H1 (cell line): ENCODE data around the gene ADARB2. TPM values are rescaled to one million over a fixed set of nuclear protein-coding genes. Genes with fewer than 3 reads are reported as not detected.

Source experiments
- CTCF ChIA-PET: fragments of 300-600 bp; sonication (Branson Sonifier 250); formaldehyde crosslinking; loops from one replicate; lab custom pipeline; 2021; ENCODE audit not compliant: partially characterized antibody; lab: Charles Lee
- POLR2A ChIA-PET: fragments of 300-600 bp; sonication (Branson Sonifier 250); formaldehyde crosslinking; loops from one replicate; lab custom pipeline; 2021; ENCODE audit warnings: inconsistent platforms; ENCODE audit not compliant: partially characterized antibody; lab: Charles Lee
- DNase-seq, 2 experiments: peaks; one replicate each; pipeline versions ENCODE4 v3.0.0 to v3.0.0-alpha.2; 2010 to 2022; ENCODE audit warnings: low spot score in 2 of 2, low read depth in 1 of 2, mixed read lengths in 1 of 2
- FAIRE-seq: peaks from 2 replicates; lab custom pipeline; 2011; peaks lifted over from hg19 to GRCh38; lab: Jason Lieb, UNC
- H2AFZ ChIP-seq: 2 replicates; pipeline ENCODE4 v1.8.1; 2012; ENCODE audit warnings: low read length, inconsistent platforms
- H2AK5ac ChIP-seq: 2 replicates; pipeline ENCODE4 v1.6.1; 2013; ENCODE audit warnings: low read depth, low read length
- H2BK120ac ChIP-seq: replicated peaks from 2 replicates; pipeline ENCODE3; 2013; ENCODE audit warnings: low read depth, low read length, inconsistent platforms
- H2BK12ac ChIP-seq: 2 replicates; pipeline ENCODE4 v1.6.1; 2013; ENCODE audit warnings: low read depth, low read length
- H2BK15ac ChIP-seq: 2 replicates; pipeline ENCODE4 v1.6.1; 2013; ENCODE audit warnings: low read length
- H2BK20ac ChIP-seq: 2 replicates; pipeline ENCODE4 v1.6.1; 2013; ENCODE audit warnings: low read length
- H2BK5ac ChIP-seq: 2 replicates; pipeline ENCODE4 v1.6.1; 2013; ENCODE audit warnings: low read depth, low read length
- H3K14ac ChIP-seq: 2 replicates; pipeline ENCODE4 v1.6.1; 2013; ENCODE audit warnings: inconsistent platforms; ENCODE audit not compliant: insufficient read length
- H3K18ac ChIP-seq: 2 replicates; pipeline ENCODE4 v1.6.1; 2013; ENCODE audit warnings: low read length; ENCODE audit errors: extremely low read depth
- H3K23ac ChIP-seq: 2 replicates; pipeline ENCODE4 v1.6.1; 2013; ENCODE audit warnings: inconsistent platforms; ENCODE audit not compliant: insufficient read length
- H3K23me2 ChIP-seq: 2 replicates; pipeline ENCODE4 v1.6.1; 2013; ENCODE audit warnings: low read depth, low read length
- H3K27ac ChIP-seq: 2 replicates; pipeline ENCODE4 v1.6.1; 2011; ENCODE audit warnings: low read depth, low read length, inconsistent platforms
- H3K27me3 ChIP-seq, 4 experiments: replicated peaks in 1 of 4; 1 replicate in 1 of 4; 2 replicates in 3 of 4; pipeline versions ENCODE4 v1.6.1 to v1.8.1; 2011 to 2013; ENCODE audit warnings: low read length in 3 of 4, mild to moderate bottlenecking in 3 of 4, inconsistent platforms in 2 of 4, mixed read lengths in 2 of 4, moderate library complexity in 1 of 4; ENCODE audit not compliant: control insufficient read depth in 3 of 4, insufficient read depth in 3 of 4; ENCODE audit errors: extremely low read depth in 1 of 4
- H3K36me3 ChIP-seq, 4 experiments: 2 replicates each; pipeline versions ENCODE4 v1.6.1 to v1.8.1; 2011 to 2013; ENCODE audit warnings: mild to moderate bottlenecking in 4 of 4, low read length in 3 of 4, moderate library complexity in 2 of 4, control low read depth in 1 of 4, inconsistent platforms in 1 of 4; ENCODE audit not compliant: insufficient read depth in 4 of 4, control insufficient read depth in 2 of 4
- H3K4ac ChIP-seq: replicated peaks from 2 replicates; pipeline ENCODE3; 2013; ENCODE audit warnings: low read length, low read depth, mixed read lengths, inconsistent platforms; ENCODE audit not compliant: insufficient read length
- H3K4me1 ChIP-seq, 4 experiments: replicated peaks in 1 of 4; 1 replicate in 1 of 4; 2 replicates in 3 of 4; pipeline versions ENCODE4 v1.6.1 to v1.8.1; 2011 to 2013; ENCODE audit warnings: low read length in 3 of 4, inconsistent platforms in 2 of 4, mixed read lengths in 1 of 4; ENCODE audit not compliant: insufficient read depth in 4 of 4, control insufficient read depth in 3 of 4
- H3K4me2 ChIP-seq, 2 experiments: 2 replicates each; pipeline versions ENCODE4 v1.6.1 to v1.8.1; 2011 to 2013; ENCODE audit warnings: low read depth in 2 of 2, low read length in 2 of 2, control low read depth in 1 of 2, inconsistent platforms in 1 of 2, mild to moderate bottlenecking in 1 of 2; ENCODE audit not compliant: insufficient read depth in 1 of 2
- H3K4me3 ChIP-seq, 4 experiments: fragments of 200-600, 300-600 bp in 1 of 4; sonication (generic), shearing (Covaris generic), sonication (Bioruptor Twin) in 1 of 4; 2 replicates each; pipeline versions ENCODE4 v1.5.1 to v1.8.1; 2011 to 2016; ENCODE audit warnings: low read length in 4 of 4, low read depth in 3 of 4, control low read depth in 2 of 4, inconsistent platforms in 2 of 4, mild to moderate bottlenecking in 2 of 4, mixed read lengths in 1 of 4, moderate library complexity in 1 of 4; ENCODE audit not compliant: insufficient read depth in 2 of 4; ENCODE audit errors: extremely low read depth in 1 of 4
- H3K56ac ChIP-seq: replicated peaks from 2 replicates; pipeline ENCODE3; 2013; ENCODE audit warnings: low read depth, mild to moderate bottlenecking, mixed read lengths, low read length, inconsistent platforms; ENCODE audit not compliant: insufficient read length
- H3K79me1 ChIP-seq: 2 replicates; pipeline ENCODE4 v1.6.1; 2013; ENCODE audit warnings: low read depth, low read length, control low read depth
- H3K79me2 ChIP-seq, 2 experiments: 2 replicates each; pipeline versions ENCODE4 v1.6.1 to v1.8.1; 2012 to 2013; ENCODE audit warnings: low read length in 2 of 2, mild to moderate bottlenecking in 2 of 2, inconsistent platforms in 1 of 2; ENCODE audit not compliant: insufficient read depth in 2 of 2, control insufficient read depth in 1 of 2
- H3K9ac ChIP-seq, 4 experiments: replicated peaks in 1 of 4; 1 replicate in 1 of 4; 2 replicates in 3 of 4; pipeline versions ENCODE4 v1.6.1 to v1.8.1; 2011 to 2013; ENCODE audit warnings: low read depth in 3 of 4, low read length in 3 of 4, control low read depth in 2 of 4, mild to moderate bottlenecking in 2 of 4, moderate library complexity in 2 of 4, inconsistent platforms in 1 of 4; ENCODE audit errors: extremely low read depth in 1 of 4
- H3K9me3 ChIP-seq, 2 experiments: 2 replicates each; pipeline versions ENCODE4 v1.6.1 to v1.8.1; 2012 to 2013; ENCODE audit warnings: mild to moderate bottlenecking in 2 of 2, moderate library complexity in 2 of 2, control low read depth in 1 of 2, inconsistent platforms in 1 of 2, low read depth in 1 of 2, low read length in 1 of 2, mixed read lengths in 1 of 2; ENCODE audit not compliant: insufficient read depth in 2 of 2
- H4K20me1 ChIP-seq, 2 experiments: replicated peaks in 1 of 2; 2 replicates each; pipeline versions ENCODE3 to v1.8.1; 2011 to 2013; ENCODE audit warnings: inconsistent platforms in 2 of 2, low read length in 2 of 2, mild to moderate bottlenecking in 1 of 2; ENCODE audit not compliant: insufficient read depth in 2 of 2, control insufficient read depth in 1 of 2
- H4K5ac ChIP-seq: 2 replicates; pipeline ENCODE4 v1.6.1; 2013; ENCODE audit warnings: low read length, low read depth, mixed read lengths, inconsistent platforms; ENCODE audit not compliant: insufficient read length
- H4K8ac ChIP-seq: 2 replicates; pipeline ENCODE4 v1.8.0; 2013; ENCODE audit warnings: mild to moderate bottlenecking, moderate library complexity, low read length, inconsistent platforms; ENCODE audit not compliant: insufficient read depth; ENCODE audit errors: extremely low read depth
- H4K91ac ChIP-seq: replicated peaks from 2 replicates; pipeline ENCODE3; 2013; ENCODE audit warnings: low read length, mixed read lengths, inconsistent platforms; ENCODE audit not compliant: insufficient read length
- POU5F1 ChIP-seq: IDR thresholded peaks from 2 replicates; pipeline ENCODE4 v1.6.1; 2011; ENCODE audit warnings: low read depth, mild to moderate bottlenecking, low read length, moderate library complexity
- TEAD4 ChIP-seq: IDR thresholded peaks from 2 replicates; pipeline ENCODE4 v1.6.1; 2012; ENCODE audit warnings: low read depth, low read length, inconsistent platforms, mixed read lengths
- WGBS, 2 experiments: shearing (Covaris generic) in 1 of 2; methylation state at CpG; one replicate each; pipeline versions ENCODE4 v1.1.6 to v1.1.7; 2013 to 2015; ENCODE audit warnings: low lambda C conversion rate in 2 of 2, mixed read lengths in 2 of 2, inconsistent platforms in 1 of 2, low coverage in 1 of 2, missing lambda C conversion rate in 1 of 2; ENCODE audit not compliant: insufficient replicate concordance in 2 of 2, insufficient coverage in 1 of 2, insufficient read length in 1 of 2; ENCODE audit errors: extremely low coverage in 1 of 2, missing lambda C conversion rate in 1 of 2; 5-methylcytosine and 5-hydroxymethylcytosine counted together
- polyA plus RNA-seq, 7 experiments: library from polyadenylated mRNA; depleted of rRNA in 3 of 7; stranded (reverse) in 5 of 7; unstranded in 2 of 7; fragments of >200 nt in 5 of 7; fragments of 200-250 nt in 2 of 7; gene quantifications; 1 replicate in 5 of 7; 2 replicates in 1 of 7; 4 replicates in 1 of 7; pipeline versions ENCODE4 v1.2.1 to v1.2.3, GENCODE V29; 2011 to 2013; ENCODE audit warnings: missing spikeins in 2 of 7, mixed read lengths in 2 of 7
- total RNA-seq: library from RNA; stranded (reverse); fragmentation: NEBNext Ultra II Directional; extraction: Animal tissue kit (Norgen Biotek cat#: 25700); gene quantifications from 2 replicates; pipeline ENCODE4 v1.2.1, GENCODE V29; 2021

ADARB2 gene
- total and polyA plus RNA-seq, 2 of the 8 experiments (the other 6 are each of a cell fraction or from before 2014, with no cell fraction given) = 2.2 to 2.8 TPM

GRCh38 chr10:1178506-1178905, 558.8 kb downstream of the ADARB2 start:
- Histone ChIP-seq H2BK20ac (no peak overlapping the region), H2AFZ (no peak overlapping the region), H2BK5ac (no peak overlapping the region), H3K4me1 (peaks cover 0 to 7% (median 3%) of the 10 kb centered on the region in 4 experiments; a peak in 2 of 7 replicates), H2BK12ac (no peak overlapping the region), H2BK120ac (no peak overlapping the region), H3K79me2 (no peaks in the 10 kb centered on the region), H3K18ac (no peak overlapping the region), H4K91ac (no peak overlapping the region), H3K9me3 (no peaks in the 10 kb centered on the region), H3K4ac (no peak overlapping the region), H3K23me2 (no peaks in the 10 kb centered on the region), H3K27me3 (no peaks in the 10 kb centered on the region), H3K9ac (no peak overlapping the region), H2AK5ac (no peak overlapping the region), H3K79me1 (no peaks in the 10 kb centered on the region), H3K27ac (no peak overlapping the region), H4K20me1 (no peaks in the 10 kb centered on the region), H3K56ac (no peak overlapping the region), H3K4me2 (no peak overlapping the region), H3K23ac (no peak overlapping the region), H3K4me3 (no peak overlapping the region), H4K5ac (no peak overlapping the region), H3K36me3 (no peaks in the 10 kb centered on the region), H4K8ac (no peak overlapping the region), H3K14ac (no peak overlapping the region), H2BK15ac (no peak overlapping the region)
- TF ChIP-seq TEAD4 = no peak
- TF ChIP-seq POU5F1 = no peak
- no peak for FAIRE-seq
- CTCF ChIA-PET = interaction anchor here (0.7 to 1.3 kb wide), 5 partner anchors 16 to 182 kb away, joined by 3 to 4 read pairs (median 4); no protein-coding TSS in a partner anchor
- WGBS, 2 experiments = 94% methylated on average over 16 of the region's 16 CpGs; no CpG with 5 or more reads in 1 of the 2 experiments
- POLR2A ChIA-PET = no interaction called here
- no peak for DNase-seq
